RWPE2 (cell line): ENCODE results near the gene COG7.

Source experiments
- ATAC-seq: fragments of 200-7000 bp; cut with Tn5 transposase; 3 replicates; pipeline ENCODE4 v1.9.1; 2021; ENCODE audit warnings: low read depth
- DNase-seq: peaks from one replicate; pipeline ENCODE4 v3.0.0-alpha.2; 2020; ENCODE audit warnings: low spot score
- H3K27ac ChIP-seq: fragments of 450-650 bp; 2 replicates; pipeline ENCODE4 v1.5.1; 2017; ENCODE audit warnings: mild to moderate bottlenecking; ENCODE audit not compliant: poor library complexity, severe bottlenecking
- H3K27me3 ChIP-seq: fragments of 250-450 bp; sonication (Bioruptor Pico); 2 replicates; pipeline ENCODE4 v1.5.1; 2021; ENCODE audit warnings: mild to moderate bottlenecking, moderate library complexity; ENCODE audit not compliant: insufficient read depth, poor library complexity, severe bottlenecking
- H3K36me3 ChIP-seq: fragments of 250-450 bp; sonication (Bioruptor Pico); 2 replicates; pipeline ENCODE4 v1.5.1; 2020; ENCODE audit warnings: low read depth, mild to moderate bottlenecking, moderate library complexity
- H3K4me1 ChIP-seq: fragments of 250-450 bp; sonication (Bioruptor Pico); 2 replicates; pipeline ENCODE4 v1.5.1; 2021; ENCODE audit warnings: mild to moderate bottlenecking, moderate library complexity; ENCODE audit not compliant: insufficient read depth, poor library complexity, severe bottlenecking
- H3K4me3 ChIP-seq: fragments of 250-450 bp; sonication (Bioruptor Pico); 2 replicates; pipeline ENCODE4 v1.5.1; 2021; ENCODE audit warnings: mild to moderate bottlenecking, moderate library complexity; ENCODE audit not compliant: severe bottlenecking
- H3K9me3 ChIP-seq: fragments of 250-450 bp; sonication (Bioruptor Pico); 2 replicates; pipeline ENCODE4 v1.5.1; 2021; ENCODE audit warnings: mild to moderate bottlenecking, moderate library complexity; ENCODE audit not compliant: severe bottlenecking
- TF ChIP-seq, protein P1 (sequence below): fragments of 450-650 bp; IDR thresholded peaks from one replicate; pipeline ENCODE4 v1.5.1; 2017; ENCODE audit warnings: mild to moderate bottlenecking, moderate library complexity; ENCODE audit not compliant: poor library complexity, severe bottlenecking

COG7 gene

DNA sequence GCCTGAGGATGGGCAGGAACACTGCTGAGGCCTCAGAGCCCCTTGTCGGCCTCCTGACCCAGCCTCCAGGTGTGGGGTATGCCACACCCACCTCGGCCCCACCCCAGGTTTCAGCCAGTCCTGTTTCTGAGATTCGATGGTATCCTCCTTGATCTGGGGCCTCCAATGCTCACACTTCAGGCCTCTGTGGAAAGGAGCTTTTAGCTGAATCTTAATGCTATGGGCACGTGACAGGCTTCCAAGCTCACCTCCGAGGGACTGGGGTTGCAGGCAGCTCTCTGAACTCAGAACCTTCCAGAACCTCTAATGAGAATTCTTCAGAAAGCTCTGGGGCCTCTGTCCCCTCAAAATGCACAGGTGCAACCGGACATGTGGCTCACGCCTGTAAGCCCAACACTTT lies 96.0 kb downstream of the COG7 start:
- TF ChIP-seq, protein P1, sequence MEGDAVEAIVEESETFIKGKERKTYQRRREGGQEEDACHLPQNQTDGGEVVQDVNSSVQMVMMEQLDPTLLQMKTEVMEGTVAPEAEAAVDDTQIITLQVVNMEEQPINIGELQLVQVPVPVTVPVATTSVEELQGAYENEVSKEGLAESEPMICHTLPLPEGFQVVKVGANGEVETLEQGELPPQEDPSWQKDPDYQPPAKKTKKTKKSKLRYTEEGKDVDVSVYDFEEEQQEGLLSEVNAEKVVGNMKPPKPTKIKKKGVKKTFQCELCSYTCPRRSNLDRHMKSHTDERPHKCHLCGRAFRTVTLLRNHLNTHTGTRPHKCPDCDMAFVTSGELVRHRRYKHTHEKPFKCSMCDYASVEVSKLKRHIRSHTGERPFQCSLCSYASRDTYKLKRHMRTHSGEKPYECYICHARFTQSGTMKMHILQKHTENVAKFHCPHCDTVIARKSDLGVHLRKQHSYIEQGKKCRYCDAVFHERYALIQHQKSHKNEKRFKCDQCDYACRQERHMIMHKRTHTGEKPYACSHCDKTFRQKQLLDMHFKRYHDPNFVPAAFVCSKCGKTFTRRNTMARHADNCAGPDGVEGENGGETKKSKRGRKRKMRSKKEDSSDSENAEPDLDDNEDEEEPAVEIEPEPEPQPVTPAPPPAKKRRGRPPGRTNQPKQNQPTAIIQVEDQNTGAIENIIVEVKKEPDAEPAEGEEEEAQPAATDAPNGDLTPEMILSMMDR = no peak
- Histone ChIP-seq H3K9me3 (no peaks in the 10 kb centered on the region), H3K36me3 (no peaks in the 10 kb centered on the region), H3K27me3 (no peaks in the 10 kb centered on the region), H3K27ac (no peak overlapping the region), H3K4me1 (no peaks in the 10 kb centered on the region), H3K4me3 (no peak overlapping the region)
- ATAC-seq (no peak), DNase-seq (no peak)

GRCh38 chr16:23355106-23355670 lies 97.8 kb downstream of the COG7 start:
- DNase-seq = no peak
- no peak for ATAC-seq

GRCh38 chr16:23354246-23354645 lies 98.7 kb downstream of the COG7 start:
- H3K27ac ChIP-seq = no peak overlapping the region
- ATAC-seq (no peak), DNase-seq (no peak)
- TF ChIP-seq, protein P1 = no peak
- H3K9me3 ChIP-seq = no peaks in the 10 kb centered on the region
- H3K27me3 ChIP-seq = no peaks in the 10 kb centered on the region
- H3K36me3 ChIP-seq = no peaks in the 10 kb centered on the region
- H3K4me3 ChIP-seq = no peak overlapping the region
- no peaks in the 10 kb centered on the region for H3K4me1 ChIP-seq

More at GRCh38 chr16:23355106-23355670, 97.8 kb downstream of the COG7 start:
- Histone ChIP-seq H3K4me1 (no peaks in the 10 kb centered on the region), H3K9me3 (no peaks in the 10 kb centered on the region), H3K27me3 (no peaks in the 10 kb centered on the region), H3K4me3 (no peak overlapping the region), H3K36me3 (no peaks in the 10 kb centered on the region), H3K27ac (no peak overlapping the region)
- TF ChIP-seq, protein P1 = no peak

DNA sequence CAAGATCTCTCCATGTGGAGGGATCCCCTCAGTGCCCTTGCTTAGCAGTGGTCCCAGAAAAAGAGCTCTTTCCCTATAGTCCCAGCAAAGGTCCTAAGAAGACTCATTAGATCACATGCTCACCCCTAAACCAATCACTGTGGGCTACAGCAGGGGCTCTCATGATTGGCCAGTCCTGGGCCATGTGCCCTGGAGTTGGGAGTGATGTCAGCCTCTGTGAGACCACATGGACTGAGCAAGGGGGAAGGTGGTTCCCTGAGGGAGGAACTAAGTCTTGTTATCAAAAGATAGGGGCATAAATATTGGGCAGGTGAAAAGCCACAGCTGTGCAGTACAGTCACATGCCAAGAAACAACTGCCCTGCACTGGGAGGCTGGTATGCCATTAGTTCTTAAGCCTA lies 99.5 kb downstream of the COG7 start:
- Histone ChIP-seq H3K27ac (no peak overlapping the region), H3K27me3 (no peaks in the 10 kb centered on the region), H3K9me3 (no peaks in the 10 kb centered on the region), H3K36me3 (no peaks in the 10 kb centered on the region), H3K4me3 (no peak overlapping the region), H3K4me1 (no peaks in the 10 kb centered on the region)
- ATAC-seq (no peak), DNase-seq (no peak)
- TF ChIP-seq, protein P1 = no peak

GRCh38 chr16:23351360-23351759 lies 101.6 kb downstream of the COG7 start:
- no peaks in the 10 kb centered on the region for H3K9me3 ChIP-seq
- no peak overlapping the region for H3K4me3 ChIP-seq
- ATAC-seq = no peak
- no peaks in the 10 kb centered on the region for H3K36me3 ChIP-seq
- H3K4me1 ChIP-seq = no peaks in the 10 kb centered on the region
- no peak overlapping the region for H3K27ac ChIP-seq
- DNase-seq = no peak
- no peaks in the 10 kb centered on the region for H3K27me3 ChIP-seq
- TF ChIP-seq, protein P1 = no peak
